Caco-2 (cell line): Measurements from ENCODE around the gene RABL6. TPM values are rescaled to one million over a fixed set of nuclear protein-coding genes. Genes with fewer than 3 reads are reported as not detected.
"Not testable (repeated sequence)": the region's sequence is repeated elsewhere in the genome, so short reads cannot be mapped to it uniquely, and the experiment has no call there.

Source experiments
- BruUV-seq: library from RNA; stranded (reverse); fragments of 400-500 nt; replicated peaks from 2 replicates; lab custom pipeline; 2021; lab: Mats Ljungman, UMichigan
- CTCF ChIA-PET: fragments of 300-600 bp; sonication (Branson Sonifier 250); formaldehyde crosslinking; loops from one replicate; lab custom pipeline; 2022; ENCODE audit warnings: antibody characterized with exemption; lab: Charles Lee
- POLR2A ChIA-PET: fragments of 300-600 bp; sonication (Branson Sonifier 250); formaldehyde crosslinking; loops from one replicate; lab custom pipeline; 2022; ENCODE audit warnings: antibody characterized with exemption; lab: Charles Lee
- DNase-seq, 2 experiments: peaks; one replicate each; pipeline versions ENCODE4 v3.0.0 to v3.0.0-alpha.2; 2020 to 2022
- H3K27me3 ChIP-seq: replicated peaks from 2 replicates; pipeline ENCODE4 v1.6.0; 2011; ENCODE audit warnings: low read length; ENCODE audit not compliant: control insufficient read depth, insufficient read depth
- H3K36me3 ChIP-seq: 2 replicates; pipeline ENCODE4 v1.5.1; 2011; ENCODE audit warnings: low read length; ENCODE audit not compliant: control insufficient read depth, insufficient read depth
- H3K4me1 ChIP-seq: fragments of 250-450 bp; sonication (Bioruptor Pico); 2 replicates; pipeline ENCODE4 v1.5.1; 2020; ENCODE audit warnings: mild to moderate bottlenecking
- H3K4me3 ChIP-seq: 2 replicates; pipeline ENCODE4 v1.5.1; 2011; ENCODE audit warnings: low read depth, mild to moderate bottlenecking, control low read depth, low read length
- H3K9me3 ChIP-seq: fragments of 250-450 bp; sonication (Bioruptor Pico); 2 replicates; pipeline ENCODE4 v1.5.1; 2020; ENCODE audit warnings: mild to moderate bottlenecking, moderate library complexity
- H3K27ac Mint-ChIP-seq: one replicate; pipeline ENCODE4 v1.8.0; 2022; ENCODE audit warnings: mixed read lengths; ENCODE audit not compliant: unreplicated experiment
- H3K27me3 Mint-ChIP-seq: one replicate; pipeline ENCODE4 v1.8.0; 2022; ENCODE audit warnings: mixed read lengths; ENCODE audit not compliant: insufficient read depth, unreplicated experiment
- H3K36me3 Mint-ChIP-seq: one replicate; pipeline ENCODE4 v1.8.0; 2022; ENCODE audit warnings: mild to moderate bottlenecking, mixed read lengths; ENCODE audit not compliant: insufficient read depth, unreplicated experiment
- H3K4me1 Mint-ChIP-seq: one replicate; pipeline ENCODE4 v1.8.0; 2022; ENCODE audit warnings: low read depth, mixed read lengths; ENCODE audit not compliant: unreplicated experiment
- H3K4me3 Mint-ChIP-seq: one replicate; pipeline ENCODE4 v1.8.0; 2022; ENCODE audit warnings: mild to moderate bottlenecking, moderate library complexity, mixed read lengths; ENCODE audit not compliant: unreplicated experiment
- H3K9me3 Mint-ChIP-seq: one replicate; pipeline ENCODE4 v1.8.0; 2022; ENCODE audit warnings: mixed read lengths; ENCODE audit not compliant: unreplicated experiment
- intact Hi-C: fragments of 100-400 bp; cut with micrococcal nuclease; formaldehyde crosslinking; loops from one replicate; pipeline ENCODE4 v1.10.0; 2022; ENCODE audit not compliant: unreplicated experiment
- total RNA-seq: library from RNA; stranded (reverse); gene quantifications from 2 replicates; pipeline ENCODE4 v1.2.3, GENCODE V29; 2022
- TF ChIP-seq, protein P1 (sequence below), 2 experiments: fragments of 200-600 bp in 1 of 2; IDR thresholded peaks; 1 replicate in 1 of 2; 2 replicates in 1 of 2; pipeline versions ENCODE4 v1.5.1 to v1.8.0; 2011 to 2022; ENCODE audit warnings: antibody characterized with exemption in 1 of 2, control low read depth in 1 of 2, inconsistent platforms in 1 of 2, low read depth in 1 of 2, low read length in 1 of 2, mild to moderate bottlenecking in 1 of 2, moderate library complexity in 1 of 2; ENCODE audit not compliant: insufficient read depth in 1 of 2, severe bottlenecking in 1 of 2, unreplicated experiment in 1 of 2

Gene RABL6
- total RNA-seq, 1 experiment from 2014 or later: 138 TPM

DNA sequence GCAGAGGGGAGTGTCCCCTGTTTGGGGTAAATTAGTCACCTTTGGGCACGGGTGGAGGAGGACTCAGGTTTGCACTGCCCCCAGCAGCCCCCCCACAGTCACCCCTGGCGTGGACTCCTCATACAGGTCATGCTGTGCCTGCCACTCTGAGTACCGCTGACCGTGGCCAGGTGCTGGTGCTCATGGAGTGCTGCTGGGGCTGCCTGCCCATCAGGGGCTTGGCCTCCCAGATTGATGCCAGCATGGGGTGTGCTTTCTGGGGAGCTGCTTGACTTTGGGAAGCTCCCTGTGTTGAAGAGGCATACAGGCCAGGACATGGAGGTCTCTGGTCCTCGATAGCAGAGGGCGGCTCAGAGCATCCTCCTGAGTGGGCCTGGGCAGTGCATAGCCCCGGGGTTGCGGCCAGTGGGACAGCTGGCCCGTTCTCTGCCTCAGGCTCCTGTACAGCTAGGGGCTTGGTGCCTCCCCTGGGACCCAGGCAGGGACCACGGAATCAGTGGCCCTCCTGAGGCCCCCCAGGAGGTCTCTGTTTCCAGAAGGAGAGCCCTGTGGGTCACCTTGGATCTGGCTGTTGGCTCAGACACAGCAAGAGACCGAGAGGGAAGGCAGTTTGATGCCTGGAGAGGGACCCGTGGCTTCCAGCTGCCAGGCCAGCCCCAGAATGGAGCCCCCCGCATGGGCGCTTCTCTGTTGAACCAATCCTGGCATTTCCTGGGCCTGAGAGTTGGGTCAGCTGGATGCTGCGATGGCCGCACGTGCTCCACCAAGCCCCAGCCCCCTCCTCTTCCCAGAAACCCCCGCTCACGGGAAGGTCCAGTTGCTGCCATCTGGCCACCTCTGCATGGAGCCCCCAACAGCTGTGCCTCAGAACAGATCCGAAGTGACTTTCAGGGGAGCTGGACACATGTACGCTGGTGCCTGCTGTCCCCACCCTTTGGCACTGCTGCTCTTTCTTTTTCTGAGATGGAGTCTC lies 28.5 kb downstream of the RABL6 start:
- DNase-seq: no peak
- TF ChIP-seq, protein P1, sequence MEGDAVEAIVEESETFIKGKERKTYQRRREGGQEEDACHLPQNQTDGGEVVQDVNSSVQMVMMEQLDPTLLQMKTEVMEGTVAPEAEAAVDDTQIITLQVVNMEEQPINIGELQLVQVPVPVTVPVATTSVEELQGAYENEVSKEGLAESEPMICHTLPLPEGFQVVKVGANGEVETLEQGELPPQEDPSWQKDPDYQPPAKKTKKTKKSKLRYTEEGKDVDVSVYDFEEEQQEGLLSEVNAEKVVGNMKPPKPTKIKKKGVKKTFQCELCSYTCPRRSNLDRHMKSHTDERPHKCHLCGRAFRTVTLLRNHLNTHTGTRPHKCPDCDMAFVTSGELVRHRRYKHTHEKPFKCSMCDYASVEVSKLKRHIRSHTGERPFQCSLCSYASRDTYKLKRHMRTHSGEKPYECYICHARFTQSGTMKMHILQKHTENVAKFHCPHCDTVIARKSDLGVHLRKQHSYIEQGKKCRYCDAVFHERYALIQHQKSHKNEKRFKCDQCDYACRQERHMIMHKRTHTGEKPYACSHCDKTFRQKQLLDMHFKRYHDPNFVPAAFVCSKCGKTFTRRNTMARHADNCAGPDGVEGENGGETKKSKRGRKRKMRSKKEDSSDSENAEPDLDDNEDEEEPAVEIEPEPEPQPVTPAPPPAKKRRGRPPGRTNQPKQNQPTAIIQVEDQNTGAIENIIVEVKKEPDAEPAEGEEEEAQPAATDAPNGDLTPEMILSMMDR (IDR thresholded peaks at IDR 0.05; ENCODE audit: insufficient read depth in 1 of 2, low read depth in 1 of 2, low read length in 1 of 2, severe bottlenecking in 1 of 2, unreplicated experiment in 1 of 2): no peak
- ChIA-PET CTCF (interaction anchor here (1.3 kb wide), 1 partner anchor 232 kb away, joined by 3 read pairs; no protein-coding TSS in a partner anchor), POLR2A (no interaction called here)
- intact Hi-C loops: no loop called here
- no peaks in the 10 kb centered on the region for H3K27me3 ChIP-seq
- H3K9me3 ChIP-seq: no peaks in the 10 kb centered on the region
- H3K4me1 ChIP-seq: peaks cover 12% of the 10 kb centered on the region
- Mint-ChIP-seq H3K9me3 (no peaks in the 10 kb centered on the region), H3K27me3 (no peaks in the 10 kb centered on the region), H3K36me3 (peaks cover 79% of the 10 kb centered on the region), H3K4me3 (no peak overlapping the region), H3K27ac (no peak overlapping the region), H3K4me1 (peaks cover 8% of the 10 kb centered on the region)
- no peak overlapping the region for H3K4me3 ChIP-seq
- peaks cover 1% of the 10 kb centered on the region for H3K36me3 ChIP-seq
- no TSS peak for BruUV-seq

DNA sequence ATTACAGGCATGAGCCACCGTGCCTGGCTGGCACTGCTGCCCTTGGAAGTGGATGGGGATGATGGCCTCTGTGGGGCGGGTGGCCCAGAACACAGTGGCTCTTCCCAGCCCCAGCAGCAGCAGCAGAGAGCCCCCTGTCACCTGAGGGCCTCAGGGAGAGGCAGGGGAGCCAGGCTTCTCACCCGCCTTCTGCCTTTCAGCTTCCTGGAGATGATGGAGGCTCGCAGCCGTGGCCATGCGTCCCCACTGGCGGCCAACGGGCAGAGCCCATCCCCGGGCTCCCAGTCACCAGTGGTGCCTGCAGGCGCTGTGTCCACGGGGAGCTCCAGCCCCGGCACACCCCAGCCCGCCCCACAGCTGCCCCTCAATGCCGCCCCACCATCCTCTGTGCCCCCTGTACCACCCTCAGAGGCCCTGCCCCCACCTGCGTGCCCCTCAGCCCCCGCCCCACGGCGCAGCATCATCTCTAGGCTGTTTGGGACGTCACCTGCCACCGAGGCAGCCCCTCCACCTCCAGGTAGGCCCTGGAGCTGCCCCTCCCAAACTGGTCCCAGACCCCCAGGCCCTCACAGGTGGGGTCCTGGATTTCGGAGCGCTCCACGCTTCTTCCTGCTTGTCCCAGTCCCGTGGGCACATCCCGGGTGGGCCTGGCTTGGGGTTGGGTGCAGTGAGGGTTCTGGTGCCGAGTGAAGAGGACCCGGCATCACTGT lies 29.6 kb downstream of the RABL6 start:
- Mint-ChIP-seq H3K27me3 (no peaks in the 10 kb centered on the region), H3K4me1 (peaks cover 8% of the 10 kb centered on the region), H3K4me3 (no peak overlapping the region), H3K27ac (no peak overlapping the region), H3K9me3 (no peaks in the 10 kb centered on the region), H3K36me3 (peaks cover 80% of the 10 kb centered on the region)
- BruUV-seq: no TSS peak
- no peak for DNase-seq
- Histone ChIP-seq H3K9me3 (no peaks in the 10 kb centered on the region), H3K4me3 (no peak overlapping the region), H3K27me3 (no peaks in the 10 kb centered on the region), H3K36me3 (peaks cover 1% of the 10 kb centered on the region), H3K4me1 (peaks cover 16% of the 10 kb centered on the region)
- CTCF ChIA-PET: no interaction called here
- TF ChIP-seq, protein P1 (IDR thresholded peaks at IDR 0.05; ENCODE audit: insufficient read depth in 1 of 2, low read depth in 1 of 2, low read length in 1 of 2, severe bottlenecking in 1 of 2, unreplicated experiment in 1 of 2): no peak
- POLR2A ChIA-PET: no interaction called here
- intact Hi-C loops: no loop called here

DNA sequence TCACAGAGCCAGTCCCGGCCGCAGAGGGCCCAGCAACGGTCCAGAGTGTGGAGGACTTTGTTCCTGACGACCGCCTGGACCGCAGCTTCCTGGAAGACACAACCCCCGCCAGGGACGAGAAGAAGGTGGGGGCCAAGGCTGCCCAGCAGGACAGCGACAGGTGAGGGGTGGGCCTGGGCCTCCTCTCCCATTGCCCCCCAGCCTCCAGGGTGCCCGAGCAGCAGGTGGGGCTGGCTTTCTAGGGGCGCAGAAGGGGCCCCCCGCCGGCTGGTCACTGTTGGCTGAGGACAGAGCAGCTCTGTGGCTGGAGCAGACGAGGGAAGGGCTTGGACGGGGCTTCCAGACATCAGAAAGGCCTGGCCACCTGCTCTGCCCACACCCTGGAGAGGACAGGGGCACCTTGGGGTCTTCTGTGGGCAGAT lies 30.1 kb downstream of the RABL6 start:
- H3K9me3 ChIP-seq, H3K36me3 ChIP-seq, H3K27ac Mint-ChIP-seq, CTCF ChIA-PET, POLR2A ChIA-PET, H3K4me1 Mint-ChIP-seq, H3K4me3 Mint-ChIP-seq, BruUV-seq, H3K4me3 ChIP-seq, intact Hi-C loops, DNase-seq, H3K27me3 Mint-ChIP-seq, H3K9me3 Mint-ChIP-seq, H3K27me3 ChIP-seq: not testable (repeated sequence)
- peaks cover 20% of the 10 kb centered on the region for H3K4me1 ChIP-seq
- peaks cover 81% of the 10 kb centered on the region for H3K36me3 Mint-ChIP-seq
